Right atrium auricular region (tissue), 2 donors: ENCODE measurements around the gene UBXN10. TPM values are rescaled to one million over a fixed set of nuclear protein-coding genes. Genes with fewer than 3 reads are reported as not detected.
A peak's percentile ranks its signal among the peaks of the same experiment; 100 is the strongest.

Experiments
- DNase-seq: peaks from one replicate; pipeline ENCODE4 v3.0.0-alpha.2; 2019; ENCODE audit warnings: low spot score
- H3K27ac ChIP-seq, 2 donors: fragments of 200-600 bp; sonication (generic); 1 replicate in 1 of 2; 2 replicates in 1 of 2; pipeline ENCODE4 v1.5.1; 2016 to 2019
- H3K27me3 ChIP-seq, 2 donors: fragments of 200-600 bp; sonication (generic); one replicate each; pipeline versions ENCODE4 v1.5.1 to v1.6.0; 2017 to 2019
- H3K36me3 ChIP-seq: fragments of 200-600 bp; sonication (generic); one replicate; pipeline ENCODE4 v1.5.1; 2016
- H3K4me1 ChIP-seq, 2 donors: fragments of 200-600 bp; sonication (generic); one replicate each; pipeline versions ENCODE4 v1.5.1 to v1.6.0; 2017 to 2019
- H3K4me3 ChIP-seq, 2 donors: fragments of 200-600 bp; sonication (generic); 1 replicate in 1 of 2; 2 replicates in 1 of 2; pipeline ENCODE4 v1.5.1; 2017 to 2019; ENCODE audit warnings: mild to moderate bottlenecking in 1 of 2, moderate library complexity in 1 of 2
- H3K9me3 ChIP-seq, 2 donors: fragments of 200-600 bp; sonication (generic); one replicate each; pipeline ENCODE4 v1.5.1; 2019
- total RNA-seq, 2 donors: library from RNA; depleted of rRNA; stranded (reverse); fragments of >200 nt; gene quantifications; one replicate each; pipeline ENCODE4 v1.1.0, GENCODE V29; 2016
- TF ChIP-seq, protein P1 (sequence below), 2 donors: fragments of 200-600 bp; sonication (generic); IDR thresholded peaks; one replicate each; pipeline ENCODE4 v1.5.1; 2019; ENCODE audit warnings: antibody characterized with exemption in 2 of 2

The UBXN10 gene
- total RNA-seq, 2 donors from 2014 or later, result 2.7 to 7.3 TPM

DNA sequence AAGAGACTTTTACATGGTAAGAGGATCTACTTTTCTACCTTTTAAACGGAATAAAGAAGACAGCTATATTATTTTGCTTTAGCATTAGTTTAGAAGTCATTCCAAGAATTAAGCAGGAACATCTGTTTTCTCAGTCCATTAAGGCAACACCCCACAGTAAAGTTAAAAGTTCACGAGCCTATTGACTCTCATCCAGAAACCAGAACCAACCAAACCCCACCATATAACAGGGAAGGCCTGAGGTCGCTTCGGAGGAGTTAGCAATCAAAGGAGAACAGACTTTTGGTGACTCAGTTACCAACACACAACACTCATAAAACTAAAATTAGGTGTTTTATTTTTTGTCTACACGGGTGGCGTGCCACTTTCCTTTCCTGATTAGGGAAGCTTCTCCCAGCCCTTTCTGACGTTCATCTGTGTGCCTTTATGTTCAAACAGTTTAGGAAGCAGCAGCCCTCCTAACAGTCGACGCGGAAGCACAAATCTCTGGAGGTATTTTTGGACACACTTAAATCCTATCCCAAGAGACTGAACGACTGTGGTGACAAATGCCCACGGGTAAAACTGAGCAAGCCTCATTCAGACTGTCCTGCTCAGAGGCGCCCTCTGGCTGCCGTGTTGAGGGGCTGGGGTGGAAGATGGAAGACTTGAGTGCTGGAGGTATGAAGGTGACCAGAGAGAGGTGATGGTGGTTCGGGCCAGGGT is 9.0 kb downstream of the UBXN10 start:
- DNase-seq, result peak; percentile 70
- no peaks in the 10 kb centered on the region for H3K9me3 ChIP-seq
- no peaks in the 10 kb centered on the region for H3K27me3 ChIP-seq
- no peak overlapping the region for H3K4me3 ChIP-seq
- peaks cover 0 to 37% of the 10 kb centered on the region in 2 donors for H3K4me1 ChIP-seq
- H3K36me3 ChIP-seq, result no peaks in the 10 kb centered on the region
- peak overlapping the region in 1 of 2 donors; percentile 52 for H3K27ac ChIP-seq
- TF ChIP-seq, protein P1, sequence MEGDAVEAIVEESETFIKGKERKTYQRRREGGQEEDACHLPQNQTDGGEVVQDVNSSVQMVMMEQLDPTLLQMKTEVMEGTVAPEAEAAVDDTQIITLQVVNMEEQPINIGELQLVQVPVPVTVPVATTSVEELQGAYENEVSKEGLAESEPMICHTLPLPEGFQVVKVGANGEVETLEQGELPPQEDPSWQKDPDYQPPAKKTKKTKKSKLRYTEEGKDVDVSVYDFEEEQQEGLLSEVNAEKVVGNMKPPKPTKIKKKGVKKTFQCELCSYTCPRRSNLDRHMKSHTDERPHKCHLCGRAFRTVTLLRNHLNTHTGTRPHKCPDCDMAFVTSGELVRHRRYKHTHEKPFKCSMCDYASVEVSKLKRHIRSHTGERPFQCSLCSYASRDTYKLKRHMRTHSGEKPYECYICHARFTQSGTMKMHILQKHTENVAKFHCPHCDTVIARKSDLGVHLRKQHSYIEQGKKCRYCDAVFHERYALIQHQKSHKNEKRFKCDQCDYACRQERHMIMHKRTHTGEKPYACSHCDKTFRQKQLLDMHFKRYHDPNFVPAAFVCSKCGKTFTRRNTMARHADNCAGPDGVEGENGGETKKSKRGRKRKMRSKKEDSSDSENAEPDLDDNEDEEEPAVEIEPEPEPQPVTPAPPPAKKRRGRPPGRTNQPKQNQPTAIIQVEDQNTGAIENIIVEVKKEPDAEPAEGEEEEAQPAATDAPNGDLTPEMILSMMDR (IDR thresholded peaks at IDR 0.05), result peak; percentile 80 to 90

DNA sequence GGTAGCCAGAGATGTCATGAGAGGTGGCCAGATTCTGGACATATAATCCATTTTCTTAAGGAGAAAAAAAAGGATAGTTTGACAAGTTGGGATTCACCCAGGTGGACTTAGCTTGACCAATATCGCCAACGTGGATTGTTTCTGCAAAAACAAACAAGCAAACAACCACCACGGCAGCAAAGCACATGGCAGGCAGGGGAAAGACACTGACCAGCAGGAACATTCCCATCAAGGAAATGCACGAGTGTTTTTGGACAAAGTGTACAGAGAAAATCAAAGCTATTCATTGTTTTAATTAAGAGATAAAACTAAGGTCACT is 9.5 kb downstream of the UBXN10 start:
- Histone ChIP-seq H3K4me3 (no peak overlapping the region), H3K36me3 (no peaks in the 10 kb centered on the region), H3K9me3 (no peaks in the 10 kb centered on the region), H3K27ac (no peak overlapping the region), H3K4me1 (peaks cover 0 to 32% of the 10 kb centered on the region in 2 donors), H3K27me3 (no peaks in the 10 kb centered on the region)
- no peak for DNase-seq
- TF ChIP-seq, protein P1 (IDR thresholded peaks at IDR 0.05), result peak in 1 of 2 donors; percentile 28

DNA sequence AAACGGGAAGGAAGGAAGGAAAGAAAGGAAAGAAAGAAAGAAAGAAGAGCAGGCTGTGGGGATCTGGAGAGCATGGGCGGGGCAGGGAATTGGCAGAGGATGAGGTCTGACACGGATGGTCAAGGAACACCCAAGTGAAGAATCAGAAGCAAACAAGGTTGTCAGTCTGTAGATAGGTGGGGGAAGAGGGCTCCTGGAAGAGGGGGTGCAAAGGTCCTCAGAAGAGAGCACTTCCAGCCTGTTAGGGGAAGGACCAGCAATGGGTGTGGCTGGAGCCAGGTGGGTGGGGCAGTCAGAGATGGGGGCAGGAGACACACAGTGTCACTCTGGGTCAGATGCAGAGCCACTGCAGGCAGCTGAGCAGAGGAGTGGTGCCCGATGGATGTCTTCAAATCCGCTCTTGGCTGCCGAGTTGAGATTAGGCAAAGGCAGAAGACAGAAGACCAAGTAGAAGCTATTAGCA is 11.5 kb downstream of the UBXN10 start:
- Histone ChIP-seq H3K4me3 (no peak overlapping the region), H3K27me3 (no peaks in the 10 kb centered on the region), H3K4me1 (peaks cover 0 to 17% of the 10 kb centered on the region in 2 donors), H3K9me3 (no peaks in the 10 kb centered on the region), H3K27ac (no peak overlapping the region), H3K36me3 (no peaks in the 10 kb centered on the region)
- TF ChIP-seq, protein P1 (IDR thresholded peaks at IDR 0.05), result no peak
- no peak for DNase-seq

DNA sequence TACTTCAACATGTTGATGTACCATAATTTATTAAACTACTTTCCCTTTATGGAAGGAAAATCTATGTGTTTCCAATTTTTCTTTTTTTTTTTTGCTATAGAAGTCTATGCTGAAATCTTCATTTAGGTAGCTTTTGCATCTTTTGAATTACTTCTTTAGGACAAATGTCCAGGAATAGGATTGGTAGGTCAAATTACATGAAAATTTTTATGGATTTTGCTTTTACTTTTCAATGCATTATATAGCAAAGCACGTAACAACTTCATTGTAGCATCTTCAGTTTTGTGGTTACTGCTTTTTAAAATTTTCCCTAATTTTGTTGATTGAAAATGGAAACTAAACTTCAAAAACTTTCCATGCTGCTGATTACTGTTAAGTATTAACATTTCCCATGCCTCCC is 12.4 kb downstream of the UBXN10 start:
- H3K27ac ChIP-seq, result no peak overlapping the region
- DNase-seq, result no peak
- no peak overlapping the region for H3K4me3 ChIP-seq
- H3K27me3 ChIP-seq, result no peaks in the 10 kb centered on the region
- peaks cover 0 to 10% of the 10 kb centered on the region in 2 donors for H3K4me1 ChIP-seq
- TF ChIP-seq, protein P1 (IDR thresholded peaks at IDR 0.05), result no peak
- H3K9me3 ChIP-seq, result no peaks in the 10 kb centered on the region
- H3K36me3 ChIP-seq, result no peaks in the 10 kb centered on the region

DNA sequence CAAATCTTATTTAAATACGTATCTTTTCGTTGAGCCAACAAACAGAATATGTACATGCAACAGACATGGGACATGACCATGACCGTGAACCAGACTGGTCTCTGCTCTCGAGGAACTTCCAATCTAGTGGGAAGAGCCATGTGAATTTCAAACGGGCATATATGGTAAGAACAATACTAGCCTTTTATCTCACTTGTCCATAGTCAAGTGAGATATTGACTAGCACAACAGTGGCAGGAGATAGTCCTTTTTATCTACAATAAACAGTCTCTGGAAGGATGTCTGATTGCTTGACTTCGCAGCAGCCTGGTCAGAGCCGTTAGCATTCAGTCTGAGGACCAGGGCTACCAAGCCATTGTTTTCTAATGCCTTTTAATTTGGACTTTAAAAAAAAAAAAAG is 13.0 kb downstream of the UBXN10 start:
- DNase-seq, result no peak
- Histone ChIP-seq H3K9me3 (no peaks in the 10 kb centered on the region), H3K4me1 (peaks cover 0 to 8% of the 10 kb centered on the region in 2 donors), H3K36me3 (no peaks in the 10 kb centered on the region), H3K27ac (no peak overlapping the region), H3K4me3 (no peak overlapping the region), H3K27me3 (no peaks in the 10 kb centered on the region)
- TF ChIP-seq, protein P1 (IDR thresholded peaks at IDR 0.05), result no peak

DNA sequence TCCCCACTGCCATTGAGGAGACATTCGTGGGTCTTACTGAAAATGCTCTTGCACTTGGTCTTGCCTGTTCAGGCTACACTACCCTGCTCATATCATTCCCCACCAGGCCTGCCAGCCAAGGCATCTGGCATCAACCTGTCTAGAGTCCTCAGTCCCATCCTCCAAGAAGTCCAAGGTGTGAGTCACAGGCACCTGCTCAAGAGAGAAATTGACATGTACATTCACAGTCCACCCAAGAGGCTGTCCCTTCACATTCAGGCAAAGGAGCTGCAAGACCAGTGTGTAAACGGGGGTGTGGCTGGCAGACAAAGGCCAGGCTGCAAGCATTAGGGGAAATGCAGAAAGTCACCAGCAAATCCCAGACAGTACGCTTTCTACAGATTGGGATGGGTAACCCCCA is 13.5 kb downstream of the UBXN10 start:
- peaks cover 0 to 3% of the 10 kb centered on the region in 2 donors for H3K4me1 ChIP-seq
- H3K27ac ChIP-seq, result no peak overlapping the region
- no peaks in the 10 kb centered on the region for H3K27me3 ChIP-seq
- TF ChIP-seq, protein P1 (IDR thresholded peaks at IDR 0.05), result no peak
- no peak for DNase-seq
- H3K36me3 ChIP-seq, result no peaks in the 10 kb centered on the region
- H3K4me3 ChIP-seq, result no peak overlapping the region
- no peaks in the 10 kb centered on the region for H3K9me3 ChIP-seq
